ENCODE results near the gene GALNS.
"Not testable (repeated sequence)": the region's sequence is repeated elsewhere in the genome, so short reads cannot be mapped to it uniquely, and the experiment has no call there.

Gene GALNS

DNA sequence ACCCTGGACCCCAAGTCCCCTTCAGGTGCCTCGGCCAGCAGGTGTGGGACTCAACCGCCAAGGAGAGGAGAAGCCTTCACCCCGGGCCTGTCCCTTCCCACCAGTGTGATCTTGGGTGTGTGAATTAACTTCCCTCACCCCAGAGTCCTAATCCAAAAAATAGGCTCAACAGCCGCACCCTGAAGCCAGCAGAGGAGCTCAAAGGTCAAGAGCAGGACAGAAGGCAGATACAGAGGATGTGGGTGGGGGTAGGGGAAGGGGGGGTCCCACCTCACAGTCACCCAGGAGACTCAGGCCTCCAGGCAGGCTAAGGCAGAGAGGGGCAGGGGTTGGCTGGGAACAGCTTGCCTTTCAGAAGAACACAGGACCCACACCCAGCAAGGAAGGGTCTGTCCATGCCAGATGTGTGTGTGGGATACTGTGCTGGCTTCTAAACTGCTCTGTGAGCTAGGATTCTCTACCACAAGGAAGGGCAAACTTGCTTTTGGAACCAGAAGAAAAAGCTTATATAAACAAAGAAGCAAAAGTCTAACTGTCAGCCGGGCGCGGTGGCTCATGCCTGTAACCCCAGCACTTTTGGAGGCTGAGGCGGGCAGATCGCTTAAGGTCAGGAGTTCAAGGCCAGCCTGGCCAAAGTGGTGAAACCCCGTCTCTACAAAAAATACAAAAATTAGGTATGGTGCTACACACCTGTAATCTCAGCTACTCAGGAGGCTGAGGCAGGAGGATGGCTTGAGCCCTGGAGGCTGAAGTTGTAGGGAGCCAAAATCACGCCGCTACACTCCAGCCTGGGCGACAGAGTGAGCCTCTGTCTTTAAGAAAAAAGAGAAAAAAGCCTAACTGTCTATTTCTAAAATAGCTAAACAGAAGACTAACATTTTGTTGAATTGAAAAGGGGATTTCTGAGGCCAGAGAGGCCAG lies 76.3 kb downstream of the GALNS start:
- no peak for DNase-seq

DNA sequence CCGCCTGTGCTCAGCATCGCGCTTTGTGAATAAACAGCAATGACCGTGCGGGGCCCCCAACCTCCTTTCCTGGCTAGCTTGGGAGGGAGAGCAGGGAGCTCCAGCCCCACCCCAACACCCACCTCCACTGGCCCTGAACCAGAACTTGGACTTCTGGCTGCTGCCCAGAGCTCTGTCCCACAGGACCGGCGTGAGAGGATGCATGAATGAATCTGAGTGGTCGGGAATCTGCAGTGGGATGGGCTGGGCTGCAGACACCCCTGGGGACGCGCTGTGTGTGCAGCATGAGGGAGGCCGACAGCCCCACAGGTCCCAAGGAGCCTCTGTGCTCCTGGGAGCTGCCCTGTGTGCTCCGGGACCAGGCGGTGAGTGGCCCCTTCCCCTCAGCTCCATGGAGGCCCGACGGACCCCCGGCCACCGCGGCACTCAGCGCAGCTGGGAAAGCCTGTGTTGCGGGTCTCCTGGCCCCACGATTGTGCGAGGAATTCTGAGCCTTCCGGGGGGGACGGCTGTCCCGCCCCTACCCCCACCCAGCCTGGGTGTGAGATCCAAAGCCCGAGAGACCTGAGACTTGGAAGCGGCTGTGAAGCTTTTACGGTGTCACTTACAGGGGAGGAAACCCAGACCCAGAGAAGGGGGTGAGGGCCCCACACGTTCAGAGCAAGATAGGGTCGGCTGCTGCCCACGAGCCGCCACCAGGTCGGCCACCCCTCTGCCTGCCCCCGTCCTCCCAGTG lies 77.2 kb downstream of the GALNS start:
- DNase-seq = no peak

DNA sequence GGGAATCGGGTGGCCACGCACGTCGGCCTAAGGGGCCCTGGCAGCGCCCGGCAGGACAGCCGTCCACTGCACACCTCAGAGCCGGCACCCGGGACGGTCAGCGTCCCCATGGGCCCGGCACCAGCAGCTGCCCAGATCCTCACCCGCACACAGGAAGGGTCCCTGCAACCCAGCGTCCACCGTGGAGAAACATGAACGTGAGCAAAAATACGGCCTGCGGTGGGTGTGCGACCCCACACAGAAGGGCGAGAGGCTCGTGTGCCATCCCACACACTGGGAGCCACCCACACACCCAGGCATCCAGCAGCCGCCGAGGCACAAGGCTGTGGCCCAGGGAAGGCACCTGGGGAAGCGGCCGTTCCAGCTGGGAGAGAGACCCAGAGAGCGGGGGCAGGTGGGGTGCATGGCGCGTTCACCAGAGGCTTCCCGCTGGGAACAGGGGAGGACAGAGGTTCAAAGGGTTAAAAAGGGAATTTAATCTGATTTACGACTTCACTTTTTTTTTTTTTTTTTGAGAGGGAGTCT lies 78.1 kb downstream of the GALNS start:
- no peak for DNase-seq

DNA sequence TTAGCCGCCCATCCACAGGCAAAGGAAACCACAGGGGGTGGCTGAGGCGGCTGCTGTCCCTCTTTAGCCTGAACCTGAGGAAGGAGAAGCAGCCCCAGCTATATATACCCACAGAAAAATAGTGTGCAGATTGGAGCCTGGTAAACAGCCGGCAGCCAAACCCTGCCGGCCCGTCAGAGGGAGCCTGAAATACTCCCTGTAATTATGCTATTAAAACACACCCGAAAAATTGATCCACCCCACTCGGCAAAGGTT lies 78.5 kb downstream of the GALNS start:
- no peak for DNase-seq

DNA sequence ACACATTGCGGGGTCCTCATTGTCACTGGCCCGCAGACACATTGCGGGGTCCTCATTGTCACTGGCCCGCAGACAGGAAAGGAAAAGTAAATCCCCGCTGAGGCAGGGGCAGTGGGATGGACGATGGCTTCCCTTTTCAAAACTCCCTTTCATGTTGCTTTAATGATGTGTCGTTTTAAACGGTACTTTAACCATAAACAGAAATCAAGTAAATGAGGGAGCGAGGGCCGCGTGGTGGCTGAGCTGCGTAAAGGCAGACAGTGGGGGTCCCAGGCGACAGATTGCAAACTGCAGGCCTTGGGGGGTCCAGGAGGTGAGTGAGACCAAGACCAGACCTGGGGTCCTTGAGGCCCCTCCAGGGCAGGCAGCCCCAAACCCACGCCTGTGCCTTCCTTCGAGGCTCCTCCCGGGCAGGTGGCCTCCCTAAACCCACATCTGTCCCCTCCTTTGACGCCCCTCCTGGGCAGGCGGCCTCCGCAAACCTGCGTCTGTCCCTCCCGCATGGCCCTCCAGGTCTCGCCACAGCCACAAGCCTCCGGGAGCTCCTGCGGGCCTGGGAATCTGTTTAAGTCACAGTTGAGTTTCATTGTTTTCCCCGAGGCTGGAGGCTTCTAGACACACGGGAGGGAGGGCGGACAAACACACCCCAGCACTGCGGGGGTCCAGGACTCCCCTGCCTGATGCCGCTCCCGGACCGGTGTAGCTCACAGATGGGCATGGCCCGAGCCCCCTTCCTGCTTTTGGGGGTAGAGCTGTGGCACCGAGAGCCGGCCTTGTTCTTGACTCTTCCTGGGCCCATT lies 79.1 kb downstream of the GALNS start:
- no peak for DNase-seq

DNA sequence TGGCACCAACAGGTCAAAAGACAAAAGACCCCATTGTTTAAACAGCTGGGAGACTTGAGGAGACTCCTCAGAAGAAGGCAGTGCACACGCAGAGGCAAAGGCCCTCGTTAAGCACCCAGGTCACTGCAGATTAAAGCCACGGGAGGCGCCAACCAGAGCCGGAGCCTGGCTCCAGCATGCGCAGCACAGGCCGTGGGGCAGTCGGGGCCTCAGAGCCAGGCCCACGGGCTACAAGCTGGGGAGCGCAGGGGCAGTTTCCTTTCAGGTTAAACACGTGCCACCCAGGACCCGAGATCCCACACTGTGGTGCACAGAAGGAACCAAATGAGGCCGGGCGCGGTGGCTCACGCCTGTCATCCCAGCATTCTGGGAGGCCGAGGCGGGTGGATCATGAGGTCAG lies 80.9 kb downstream of the GALNS start:
- DNase-seq = no peak

DNA sequence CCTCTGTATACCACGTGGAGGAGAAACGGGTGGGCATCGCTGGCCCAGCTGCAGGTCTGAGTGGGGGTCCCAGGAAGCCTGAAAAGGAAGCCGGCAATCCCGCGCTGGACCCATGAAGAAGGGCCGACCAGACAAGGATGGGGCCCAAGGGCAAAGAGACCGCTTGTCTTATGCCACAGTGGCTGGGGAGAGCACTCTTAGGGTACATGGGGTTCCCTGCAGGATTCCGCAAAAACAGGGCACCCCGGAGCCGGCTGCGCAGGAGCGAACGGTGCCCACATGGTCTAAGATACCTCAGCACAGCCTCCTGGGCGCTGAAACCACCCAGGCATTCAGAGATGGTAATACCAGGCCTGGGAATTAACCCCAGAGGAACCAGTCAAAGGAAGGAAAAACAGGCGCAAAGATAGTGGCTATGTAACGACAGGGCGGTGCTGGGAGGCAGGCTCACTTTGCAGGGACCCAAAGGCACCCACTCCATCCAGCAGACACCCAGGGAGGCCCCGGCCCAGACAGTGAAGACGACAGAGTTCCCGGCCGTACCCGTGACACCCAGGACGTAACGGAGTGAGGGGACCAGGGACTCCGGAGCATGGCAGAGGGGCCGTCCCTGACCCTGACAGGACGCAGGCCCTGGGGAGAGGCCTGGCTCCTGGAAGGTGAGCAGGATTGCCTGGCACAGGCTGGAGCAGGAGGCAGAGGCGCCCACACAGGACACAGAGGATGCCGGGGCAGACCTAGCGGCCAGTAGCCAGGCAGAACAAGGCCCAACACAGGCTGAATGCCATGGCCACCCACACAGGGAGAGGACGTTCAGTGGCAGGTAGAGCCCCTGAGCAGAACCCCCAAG lies 82.0 kb downstream of the GALNS start:
- DNase-seq = no peak

DNA sequence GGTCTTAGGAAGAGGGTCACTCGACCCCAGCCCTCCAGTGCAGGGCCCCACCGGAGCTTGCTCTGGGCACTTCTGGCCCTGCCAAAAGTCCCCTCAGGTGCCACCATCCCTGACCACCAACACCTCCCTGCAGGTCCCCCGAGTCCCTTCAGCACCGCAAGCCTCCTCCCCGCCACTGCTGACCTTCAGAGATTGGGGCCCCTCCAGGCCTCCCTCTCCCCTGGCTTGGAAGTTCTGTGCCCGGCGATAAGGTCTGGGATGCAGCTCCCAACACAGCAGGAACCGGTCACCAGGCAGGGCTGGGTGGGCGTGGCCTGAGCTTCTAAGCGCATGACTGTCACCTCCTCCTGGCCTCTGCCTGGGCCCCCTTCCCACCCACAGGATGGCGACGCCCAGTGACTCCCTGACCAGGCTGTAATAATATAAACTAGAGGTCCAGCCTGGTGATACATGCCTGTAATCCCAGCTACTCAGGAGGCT lies 82.9 kb downstream of the GALNS start:
- DNase-seq = no peak

DNA sequence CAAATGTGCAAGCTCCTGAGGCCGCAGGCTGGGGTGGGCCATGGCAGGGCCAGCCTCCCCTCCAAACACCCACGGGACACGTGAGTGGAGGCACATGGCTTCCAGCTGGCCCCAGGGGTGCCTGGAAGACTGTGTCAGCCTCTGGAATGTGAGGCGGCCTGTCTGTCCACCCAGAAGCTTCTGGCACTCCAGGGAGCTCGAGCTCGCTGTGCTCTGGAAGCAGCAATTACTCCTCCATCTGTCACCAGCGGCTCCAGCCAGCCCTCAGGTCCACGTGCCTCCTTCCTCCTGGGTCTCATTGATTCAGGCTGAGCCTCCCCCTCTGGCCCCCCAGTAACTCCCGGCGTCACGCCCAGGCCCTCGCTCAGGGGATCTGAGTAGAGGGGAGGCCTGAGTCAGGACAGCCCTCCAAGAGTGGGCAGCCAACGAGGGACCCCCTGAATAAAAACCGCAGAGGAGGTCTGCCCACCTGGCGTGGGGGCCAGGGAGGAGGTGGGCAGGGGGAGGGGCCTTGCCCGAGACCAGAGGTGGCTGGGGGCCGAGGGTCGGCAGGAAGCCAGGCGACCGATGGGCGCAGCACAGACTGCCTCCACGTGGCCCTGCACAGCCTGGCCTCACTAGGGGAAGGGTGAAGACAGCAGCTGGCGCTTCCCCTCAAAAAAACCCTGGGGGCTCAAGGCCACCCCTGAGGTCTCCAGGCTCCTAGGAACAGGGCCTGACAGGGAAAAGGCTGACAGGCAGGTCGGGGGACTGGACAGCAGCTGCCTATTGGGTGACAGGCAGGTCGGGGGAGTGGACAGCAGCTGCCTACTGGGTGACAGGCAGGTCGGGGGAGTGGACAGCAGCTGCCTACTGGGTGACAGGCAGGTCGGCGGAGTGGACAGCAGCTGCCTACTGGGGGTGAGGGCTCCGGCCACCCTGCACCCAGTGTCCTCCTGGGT lies 83.6 kb downstream of the GALNS start:
- DNase-seq = no peak

DNA sequence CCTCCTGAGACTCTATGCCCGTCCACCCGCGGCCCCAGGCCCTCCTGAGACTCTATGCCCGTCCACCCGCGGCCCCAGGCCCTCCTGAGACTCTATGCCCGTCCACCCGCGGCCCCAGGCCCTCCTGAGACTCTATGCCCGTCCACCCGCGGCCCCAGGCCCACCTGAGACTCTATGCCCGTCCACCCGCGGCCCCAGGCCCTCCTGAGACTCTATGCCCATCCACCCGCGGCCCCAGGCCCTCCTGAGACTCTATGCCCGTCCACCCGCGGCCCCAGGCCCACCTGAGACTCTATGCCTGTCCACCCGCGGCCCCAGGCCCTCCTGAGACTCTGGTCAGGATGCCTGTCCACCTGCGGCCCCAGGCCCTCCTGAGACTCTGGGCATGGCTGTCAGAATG lies 85.0 kb downstream of the GALNS start:
- not testable (repeated sequence) for DNase-seq

DNA sequence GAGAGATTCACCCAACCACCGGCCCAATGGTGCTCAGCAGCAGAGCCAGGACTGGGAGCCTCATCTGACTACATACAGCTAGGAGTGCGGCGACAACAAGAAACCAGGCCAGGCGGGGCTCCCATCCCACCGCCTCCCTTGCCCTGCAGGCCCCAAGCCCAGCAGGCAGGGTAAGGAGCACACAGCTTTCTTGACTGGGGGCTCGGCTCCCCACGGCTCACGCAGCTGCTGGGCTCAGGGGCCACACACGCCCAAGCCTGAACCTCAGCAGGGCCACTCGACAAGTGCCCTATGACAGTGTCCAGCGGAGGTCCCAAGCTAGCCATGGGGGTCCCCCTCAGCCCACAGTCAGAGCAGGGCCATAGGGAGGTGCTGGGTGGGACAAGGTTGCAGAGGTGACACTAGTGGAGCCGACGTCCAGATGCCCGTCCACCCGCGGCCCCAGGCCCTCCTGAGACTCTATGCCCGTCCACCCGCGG lies 85.4 kb downstream of the GALNS start:
- no peak for DNase-seq

DNA sequence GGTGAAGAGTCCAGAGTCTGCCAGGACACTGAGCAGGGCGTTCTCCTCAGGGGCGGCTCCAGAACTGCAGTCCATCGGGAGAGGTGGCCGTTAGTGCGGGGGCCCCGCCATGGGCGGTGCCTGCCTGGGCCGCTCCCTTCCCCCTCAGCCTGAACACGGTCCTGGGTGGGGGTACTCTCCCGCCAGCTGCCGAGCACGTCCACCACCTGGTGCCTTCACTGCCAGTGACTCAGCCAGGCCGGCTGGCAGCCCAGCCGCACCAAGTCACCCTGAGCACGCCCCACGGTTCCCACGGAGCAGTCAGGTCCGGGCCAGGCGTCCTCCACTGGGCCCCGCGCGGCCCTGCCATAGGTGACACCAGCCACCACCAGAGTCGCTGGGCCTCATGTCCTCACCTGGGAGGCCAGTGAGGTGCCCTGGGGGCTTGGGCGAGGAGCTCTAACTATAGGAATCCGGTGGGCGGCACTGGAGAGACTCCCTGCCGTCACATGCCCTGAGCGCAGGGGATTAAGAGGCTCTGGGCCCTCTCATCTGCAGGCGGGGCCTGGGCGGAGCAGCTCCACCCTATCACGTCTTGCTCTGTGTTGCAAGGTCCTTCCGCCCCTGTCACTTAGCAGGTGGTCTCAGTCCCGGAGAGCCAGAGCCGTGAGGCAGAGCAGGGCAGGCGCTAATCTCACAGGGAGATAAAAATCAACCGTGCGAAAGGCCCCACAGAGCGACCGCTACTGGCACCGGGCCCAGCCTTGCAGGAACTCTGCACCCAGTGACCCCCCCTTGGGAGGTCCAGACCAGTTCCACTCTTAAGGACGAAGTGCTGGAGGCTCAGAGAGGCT lies 86.1 kb downstream of the GALNS start:
- no peak for DNase-seq

DNA sequence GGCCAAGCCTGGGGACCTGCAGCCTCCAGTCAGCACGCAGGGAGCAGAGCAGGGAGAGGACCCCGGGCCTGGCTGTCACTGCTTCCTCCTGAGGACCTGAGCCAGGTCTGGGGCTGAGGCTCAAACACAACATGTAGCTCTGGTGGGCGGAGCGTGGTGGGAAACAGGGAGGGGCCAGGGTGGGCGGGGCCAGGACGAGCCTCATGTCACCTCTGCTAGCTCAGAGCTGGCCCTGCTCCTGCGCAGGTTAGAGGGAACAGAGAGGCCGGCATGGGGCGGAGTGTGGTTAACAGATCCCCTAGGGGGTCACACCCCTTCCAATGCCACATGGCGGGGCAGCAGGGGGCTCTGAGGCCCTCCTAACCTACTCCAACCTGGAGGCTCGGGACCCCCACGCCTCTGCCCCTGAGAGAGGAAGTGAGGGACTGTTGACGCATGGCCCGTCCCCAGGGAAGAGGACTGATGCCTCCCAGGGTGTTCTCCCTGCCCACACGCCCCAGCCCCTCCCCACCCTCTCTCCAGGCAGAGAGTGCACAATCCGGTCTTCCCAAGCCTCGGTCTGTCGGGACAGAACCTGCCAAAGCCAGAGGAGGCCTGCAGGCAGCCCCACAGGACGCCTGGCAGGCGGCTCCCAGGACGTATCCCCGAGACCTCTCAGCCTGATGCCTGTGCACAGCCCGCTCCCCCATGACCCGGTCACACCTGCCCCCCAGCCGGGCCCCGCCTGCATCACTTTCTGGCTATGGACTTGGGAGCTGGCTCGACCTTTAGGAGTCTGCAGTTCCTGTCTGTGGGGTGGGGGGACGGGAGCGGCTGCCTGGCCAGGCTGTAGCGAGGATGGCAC lies 86.9 kb downstream of the GALNS start:
- peak; percentile 51 for DNase-seq

DNA sequence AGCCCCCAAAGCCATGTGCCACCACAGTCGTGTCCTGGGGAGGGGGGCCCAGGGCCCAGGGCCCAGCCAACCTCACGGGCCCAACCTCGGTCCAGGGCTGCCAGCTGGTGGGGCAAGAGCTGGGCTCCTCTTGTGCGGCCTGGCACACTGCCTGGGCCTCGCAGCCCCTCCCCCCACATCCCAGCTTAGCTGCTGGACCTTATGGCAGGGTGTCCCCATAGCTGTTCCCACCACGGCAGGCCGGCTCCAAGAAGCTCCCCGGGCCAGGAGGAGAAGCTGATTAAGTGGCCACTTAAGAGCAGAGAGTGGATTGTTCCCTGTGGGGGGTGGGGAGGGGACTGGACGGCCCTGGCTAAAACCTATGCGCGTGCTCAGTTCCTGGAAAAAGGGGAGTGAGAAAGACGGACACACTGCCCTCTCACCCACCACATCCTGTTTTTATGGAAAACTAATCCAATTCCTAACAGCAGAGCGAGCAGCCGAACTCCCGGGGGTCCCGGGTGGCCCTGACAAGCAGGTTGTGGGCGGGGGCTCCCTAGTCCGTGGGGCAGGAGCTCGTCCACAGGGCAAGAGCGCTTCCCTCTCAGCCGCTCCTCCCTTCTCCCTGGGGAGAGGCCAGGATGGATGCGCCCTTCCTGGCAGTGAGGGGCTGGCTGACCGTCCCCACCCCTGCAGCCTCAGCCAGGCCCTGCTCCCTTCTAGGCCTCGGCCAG lies 88.5 kb downstream of the GALNS start:
- DNase-seq = no peak

DNA sequence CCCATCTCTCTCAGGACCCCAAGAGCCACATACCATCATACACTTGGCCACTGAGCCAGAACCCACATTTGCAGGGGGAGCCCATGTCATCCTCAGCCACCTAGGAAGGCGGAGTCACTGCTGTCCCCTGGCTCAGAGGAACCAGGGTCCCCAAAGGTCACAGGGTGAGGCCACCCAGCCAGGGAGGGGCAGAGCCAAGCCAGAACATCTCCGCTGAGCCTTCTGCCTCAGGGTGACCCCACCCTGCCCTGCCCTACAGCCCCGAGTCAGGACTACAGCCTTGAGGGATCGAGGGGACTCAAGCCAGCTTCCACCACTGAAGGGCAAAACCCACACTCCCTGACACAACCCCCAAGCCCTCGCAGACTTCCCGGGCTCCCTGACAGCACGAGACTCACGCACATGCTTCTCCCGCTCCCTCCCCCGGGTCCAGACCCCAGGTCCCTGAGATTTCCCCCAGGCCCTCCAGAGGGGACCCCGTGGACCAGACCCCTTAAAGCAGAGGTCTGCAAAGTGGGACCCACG lies 89.1 kb downstream of the GALNS start:
- no peak for DNase-seq

DNA sequence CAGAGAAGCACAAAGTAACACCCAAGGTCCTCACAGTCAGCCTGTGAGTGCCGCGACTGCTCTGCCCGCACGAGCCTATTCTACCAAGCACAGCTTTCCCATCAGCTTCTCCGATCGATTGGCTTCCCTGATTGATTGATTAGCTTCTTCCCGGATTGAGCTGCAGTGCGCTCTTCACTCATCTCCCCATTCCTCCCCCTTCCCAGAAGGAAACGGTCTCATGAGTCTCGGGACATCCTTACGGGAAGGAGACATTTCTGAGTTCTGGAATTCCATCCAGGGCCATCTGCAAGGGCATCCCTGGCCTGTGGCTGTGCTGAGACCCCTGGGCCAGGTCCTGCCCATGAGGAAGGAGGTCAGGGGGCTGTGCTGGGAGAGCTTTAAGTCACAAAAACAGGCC lies 89.8 kb downstream of the GALNS start:
- DNase-seq = no peak

DNA sequence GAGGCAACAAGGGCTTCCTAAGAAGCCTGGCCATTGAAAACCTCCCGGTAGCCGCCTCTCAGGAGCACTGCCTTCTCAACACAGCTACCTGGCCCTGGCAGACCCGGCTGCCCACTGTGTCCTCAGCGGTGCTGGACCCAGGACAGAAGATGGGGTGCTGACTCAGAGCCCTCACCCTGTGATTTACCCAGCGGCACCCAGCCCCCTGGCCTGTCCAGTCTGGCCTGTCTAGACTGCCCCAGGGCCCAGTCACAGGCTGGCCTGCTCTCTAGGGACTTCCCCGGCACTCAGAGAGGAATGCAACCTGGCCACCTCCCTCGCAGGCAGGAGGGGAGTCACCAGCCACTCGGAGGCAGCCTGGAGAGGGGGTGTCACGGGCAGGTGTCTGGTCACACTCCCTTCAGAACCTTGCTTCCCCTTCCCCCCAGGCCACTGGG lies 91.8 kb downstream of the GALNS start:
- DNase-seq = no peak

DNA sequence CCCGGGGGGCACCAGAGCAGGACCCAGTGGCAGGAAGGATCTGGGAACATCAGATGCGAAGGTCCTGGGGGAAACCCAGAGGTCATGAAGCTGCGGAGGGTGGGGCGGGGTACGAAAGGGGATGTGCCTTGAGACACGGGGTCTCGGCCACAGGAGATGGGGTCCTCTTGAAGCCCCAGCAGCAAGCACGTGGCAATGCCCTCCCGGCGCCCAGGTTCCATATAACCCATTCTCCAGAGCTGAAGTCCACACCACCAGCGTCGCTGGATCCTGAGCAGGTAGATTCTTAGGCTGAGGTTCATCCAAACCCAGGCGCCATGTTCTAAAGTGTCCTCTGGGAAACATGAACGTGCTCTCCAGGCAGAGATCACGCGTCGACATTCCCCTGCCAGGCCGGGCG lies 92.7 kb downstream of the GALNS start:
- no peak for DNase-seq
